ENCODE data around the gene ERMAP. TPM values are rescaled to one million over a fixed set of nuclear protein-coding genes. Genes with fewer than 3 reads are reported as not detected.

The ERMAP gene
- total RNA-seq, 4 donors from 2014 or later = 12.5 to 30.7 (median 14.1) TPM

DNA sequence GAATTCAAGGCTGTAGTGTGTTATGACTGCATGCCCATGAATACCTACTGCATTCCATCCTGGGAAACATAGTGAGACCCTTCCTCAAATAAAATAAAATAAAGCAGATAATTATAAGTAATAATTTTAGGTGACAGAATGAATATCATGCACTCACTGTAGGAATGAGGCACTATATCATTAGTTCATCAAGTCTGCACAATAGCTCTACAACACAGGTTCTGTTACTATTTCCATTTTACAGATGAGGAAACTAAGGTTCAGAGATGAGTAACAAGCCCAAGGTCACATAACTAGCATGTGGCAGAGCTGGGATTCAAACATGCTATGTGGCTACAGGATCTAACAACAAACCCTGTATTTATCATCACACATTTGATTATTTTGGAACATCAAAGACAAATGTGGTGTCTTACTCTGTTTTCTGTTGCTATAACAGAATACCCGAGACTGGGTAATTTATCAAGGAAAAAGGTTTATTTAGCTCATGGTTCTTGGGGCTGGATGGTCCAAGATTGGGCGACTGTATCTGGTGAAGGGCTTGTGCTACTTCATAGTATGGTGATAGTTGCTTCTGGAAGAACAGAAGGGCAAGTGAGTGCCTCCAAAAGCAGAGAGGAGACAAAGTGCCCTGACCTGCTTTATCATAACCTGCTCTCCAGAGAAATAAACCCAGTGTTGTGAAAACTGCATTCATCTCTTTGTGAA lies 24.7 kb downstream of the ERMAP start:
- no peak overlapping the region for H3K4me3 ChIP-seq
- no peaks in the 10 kb centered on the region for H3K27me3 ChIP-seq
- no peak for DNase-seq
- in situ Hi-C loops (cut with MboI; ENCODE audit: low pct_ligation_motif_present in 1 of 4, low pct_unique_long_range_greater_than_20kb in 1 of 4, low sequenced_read_pairs in 3 of 4) = no loop called here
- TF ChIP-seq POLR2A (IDR thresholded peaks at IDR 0.05) (no peak), POLR2AphosphoS5 (IDR thresholded peaks at IDR 0.05) (no peak), CTCF (IDR thresholded peaks at IDR 0.05) (no peak), EP300 (IDR thresholded peaks at IDR 0.05; ENCODE audit: low read depth) (no peak)
- H3K9me3 ChIP-seq = no peaks in the 10 kb centered on the region
- no peak overlapping the region for H3K27ac ChIP-seq
- intact Hi-C loops (cut with DNase I; ENCODE audit: low total_unique reads) = loop anchor here (10.0 kb wide), 1 partner anchor 67 kb away; no protein-coding TSS in a partner anchor
- H3K4me1 ChIP-seq = peaks cover 0 to 6% (median 5%) of the 10 kb centered on the region in 4 donors
- H3K36me3 ChIP-seq = no peaks in the 10 kb centered on the region
- 94 to 100% methylated on average over 1 to 2 of the region's 2 CpGs for WGBS, 2 donors (ENCODE audit: low coverage in 1 of 2)

GRCh38 chr1:42844592-42845140 lies 27.7 kb downstream of the ERMAP start:
- H3K9me3 ChIP-seq = no peaks in the 10 kb centered on the region
- TF ChIP-seq POLR2A (IDR thresholded peaks at IDR 0.05) (no peak), EP300 (IDR thresholded peaks at IDR 0.05; ENCODE audit: low read depth) (no peak), CTCF (IDR thresholded peaks at IDR 0.05) (no peak), POLR2AphosphoS5 (IDR thresholded peaks at IDR 0.05) (no peak)
- WGBS, 2 donors (ENCODE audit: low coverage in 1 of 2) = 85 to 89% methylated on average over 3 to 4 of the region's 4 CpGs
- H3K4me1 ChIP-seq = peaks cover 10 to 19% (median 13%) of the 10 kb centered on the region in 4 donors
- no peaks in the 10 kb centered on the region for H3K36me3 ChIP-seq
- DNase-seq = no peak
- H3K27me3 ChIP-seq = no peaks in the 10 kb centered on the region
- in situ Hi-C loops (cut with MboI; ENCODE audit: low pct_ligation_motif_present in 1 of 4, low pct_unique_long_range_greater_than_20kb in 1 of 4, low sequenced_read_pairs in 3 of 4) (no loop called here), intact Hi-C loops (cut with DNase I; ENCODE audit: low total_unique reads) (loop anchor here (10.0 kb wide), 1 partner anchor 70 kb away; no protein-coding TSS in a partner anchor)
- no peak overlapping the region for H3K4me3 ChIP-seq
- H3K27ac ChIP-seq = no peak overlapping the region

GRCh38 chr1:42845193-42845592 lies 28.3 kb downstream of the ERMAP start:
- 60 to 73% methylated on average over 1 of the region's 1 CpG for WGBS, 2 donors (ENCODE audit: low coverage in 1 of 2)
- TF ChIP-seq POLR2AphosphoS5 (IDR thresholded peaks at IDR 0.05) = no peak
- no peak for TF ChIP-seq EP300 (IDR thresholded peaks at IDR 0.05; ENCODE audit: low read depth)
- TF ChIP-seq POLR2A (IDR thresholded peaks at IDR 0.05) = no peak
- no peak for TF ChIP-seq CTCF (IDR thresholded peaks at IDR 0.05)
- intact Hi-C loops (cut with DNase I; ENCODE audit: low total_unique reads) = loop anchor here (10.0 kb wide), 1 partner anchor 70 kb away; no protein-coding TSS in a partner anchor

GRCh38 chr1:42845866-42846256 lies 28.9 kb downstream of the ERMAP start:
- Histone ChIP-seq H3K27me3 (no peaks in the 10 kb centered on the region), H3K4me3 (peak overlapping the region; percentile 7 to 86 (median 66)), H3K36me3 (peaks cover 0 to 2% (median 0%) of the 10 kb centered on the region in 4 donors), H3K9me3 (no peaks in the 10 kb centered on the region), H3K4me1 (peaks cover 10 to 19% (median 13%) of the 10 kb centered on the region in 4 donors), H3K27ac (peak overlapping the region in 3 of 4 donors; percentile 33 to 82 (median 46))
- intact Hi-C loops (cut with DNase I; ENCODE audit: low total_unique reads) (loop anchor here (10.0 kb wide), 1 partner anchor 71 kb away; no protein-coding TSS in a partner anchor), in situ Hi-C loops (cut with MboI; ENCODE audit: low pct_ligation_motif_present in 1 of 4, low pct_unique_long_range_greater_than_20kb in 1 of 4, low sequenced_read_pairs in 3 of 4) (no loop called here)
- DNase-seq = no peak
- 11 to 23% methylated on average over 7 to 10 of the region's 10 CpGs for WGBS, 2 donors (ENCODE audit: low coverage in 1 of 2)
- TF ChIP-seq POLR2A (IDR thresholded peaks at IDR 0.05) = no peak
- TF ChIP-seq EP300 (IDR thresholded peaks at IDR 0.05; ENCODE audit: low read depth) = no peak
- TF ChIP-seq POLR2AphosphoS5 (IDR thresholded peaks at IDR 0.05) = no peak
- no peak for TF ChIP-seq CTCF (IDR thresholded peaks at IDR 0.05)

More at GRCh38 chr1:42845193-42845592, 28.3 kb downstream of the ERMAP start:
- Histone ChIP-seq H3K4me1 (peaks cover 10 to 19% (median 13%) of the 10 kb centered on the region in 4 donors), H3K27me3 (no peaks in the 10 kb centered on the region), H3K4me3 (no peak overlapping the region), H3K9me3 (no peaks in the 10 kb centered on the region), H3K36me3 (no peaks in the 10 kb centered on the region), H3K27ac (no peak overlapping the region)
- no peak for DNase-seq
- in situ Hi-C loops (cut with MboI; ENCODE audit: low pct_ligation_motif_present in 1 of 4, low pct_unique_long_range_greater_than_20kb in 1 of 4, low sequenced_read_pairs in 3 of 4) = no loop called here
